Esophagus (tissue), 2 donors: Measurements from ENCODE around the gene SNX20. TPM values are rescaled to one million over a fixed set of nuclear protein-coding genes. Genes with fewer than 3 reads are reported as not detected.

Source experiments
- H3K27ac ChIP-seq, 2 donors: one replicate each; pipeline ENCODE4 v1.5.1; 2013; ENCODE audit warnings: low read depth in 2 of 2, mild to moderate bottlenecking in 2 of 2, inconsistent platforms in 1 of 2, low read length in 1 of 2, moderate library complexity in 1 of 2
- H3K27me3 ChIP-seq, 2 donors: one replicate each; pipeline ENCODE4 v1.6.1; 2013; ENCODE audit warnings: low read length in 2 of 2, control low read depth in 1 of 2, mild to moderate bottlenecking in 1 of 2; ENCODE audit not compliant: insufficient read depth in 2 of 2, control insufficient read depth in 1 of 2
- H3K36me3 ChIP-seq, 2 donors: one replicate each; pipeline ENCODE4 v1.6.1; 2013; ENCODE audit warnings: low read length in 1 of 2; ENCODE audit not compliant: control insufficient read depth in 2 of 2, insufficient read depth in 2 of 2
- H3K4me1 ChIP-seq, 2 donors: one replicate each; pipeline ENCODE4 v1.6.1; 2013; ENCODE audit warnings: low read length in 1 of 2; ENCODE audit not compliant: control insufficient read depth in 2 of 2, insufficient read depth in 2 of 2
- H3K4me3 ChIP-seq, 2 donors: one replicate each; pipeline ENCODE4 v1.5.1; 2013; ENCODE audit warnings: low read length in 2 of 2, mild to moderate bottlenecking in 2 of 2, low read depth in 1 of 2, moderate library complexity in 1 of 2
- H3K9me3 ChIP-seq, 2 donors: one replicate each; pipeline ENCODE4 v1.6.1; 2013; ENCODE audit warnings: mild to moderate bottlenecking in 2 of 2, low read depth in 1 of 2, low read length in 1 of 2, moderate library complexity in 1 of 2; ENCODE audit not compliant: control insufficient read depth in 2 of 2, insufficient read depth in 1 of 2
- WGBS, 2 donors: extraction: QIAGEN DNeasy Blood & Tissue Kit; methylation state at CpG; one replicate each; pipeline ENCODE4 v1.1.7; 2013; 5-methylcytosine and 5-hydroxymethylcytosine counted together
- polyA plus RNA-seq, 2 donors: library from polyadenylated mRNA; stranded (reverse); fragments of 200-250 nt; gene quantifications; one replicate each; pipeline ENCODE4 v1.2.3, GENCODE V29; 2013
- donor health status: healthy with polysubstance abuse.
- donor health status: Bipolar disorder and iron deficiency.

The SNX20 gene
- polyA plus RNA-seq, 2 donors: 0.43 to 0.75 TPM

- no peaks in the 10 kb centered on the region for H3K27me3 ChIP-seq
- peaks cover 0 to 6% of the 10 kb centered on the region in 2 donors for H3K36me3 ChIP-seq
- H3K9me3 ChIP-seq: peaks cover 3 to 17% of the 10 kb centered on the region in 2 donors
- WGBS, 2 donors: 75 to 78% methylated on average over 23 of the region's 23 CpGs
- peaks cover 0 to 6% of the 10 kb centered on the region in 2 donors for H3K4me1 ChIP-seq
- H3K4me3 ChIP-seq: no peak overlapping the region
- H3K27ac ChIP-seq: peak overlapping the region; percentile 56 to 69
Measured at GRCh38 chr16:50675686-50676610, 5.2 kb downstream of the SNX20 start.

- Histone ChIP-seq H3K4me1 (peaks cover 0 to 6% of the 10 kb centered on the region in 2 donors), H3K4me3 (no peak overlapping the region), H3K27ac (peak overlapping the region in 1 of 2 donors; percentile 84), H3K36me3 (peaks cover 0 to 6% of the 10 kb centered on the region in 2 donors), H3K27me3 (no peaks in the 10 kb centered on the region), H3K9me3 (peaks cover 3 to 17% of the 10 kb centered on the region in 2 donors)
- 62 to 73% methylated on average over 4 of the region's 4 CpGs for WGBS, 2 donors
Measured at GRCh38 chr16:50674831-50675230, 6.3 kb downstream of the SNX20 start.

GRCh38 chr16:50673496-50674275 is 7.4 kb downstream of the SNX20 start:
- Histone ChIP-seq H3K36me3 (peaks cover 0 to 6% of the 10 kb centered on the region in 2 donors), H3K4me3 (no peak overlapping the region), H3K27ac (no peak overlapping the region), H3K4me1 (peaks cover 0 to 9% of the 10 kb centered on the region in 2 donors), H3K27me3 (no peaks in the 10 kb centered on the region), H3K9me3 (peaks cover 3 to 17% of the 10 kb centered on the region in 2 donors)
- 70 to 71% methylated on average over 70 of the region's 70 CpGs for WGBS, 2 donors

GRCh38 chr16:50671644-50672260 is 9.4 kb downstream of the SNX20 start:
- H3K27ac ChIP-seq: no peak overlapping the region
- peaks cover 3 to 17% of the 10 kb centered on the region in 2 donors for H3K9me3 ChIP-seq
- H3K4me1 ChIP-seq: peaks cover 4 to 15% of the 10 kb centered on the region in 2 donors
- WGBS, 2 donors: 60 to 61% methylated on average over 2 of the region's 2 CpGs
- peaks cover 0 to 6% of the 10 kb centered on the region in 2 donors for H3K36me3 ChIP-seq
- no peaks in the 10 kb centered on the region for H3K27me3 ChIP-seq
- H3K4me3 ChIP-seq: no peak overlapping the region

- H3K27me3 ChIP-seq: no peaks in the 10 kb centered on the region
- peaks cover 3 to 17% of the 10 kb centered on the region in 2 donors for H3K9me3 ChIP-seq
- H3K36me3 ChIP-seq: peaks cover 0 to 6% of the 10 kb centered on the region in 2 donors
- H3K4me3 ChIP-seq: no peak overlapping the region
- peaks cover 4 to 11% of the 10 kb centered on the region in 2 donors for H3K4me1 ChIP-seq
- 90 to 95% methylated on average over 6 of the region's 6 CpGs for WGBS, 2 donors
- H3K27ac ChIP-seq: no peak overlapping the region
Measured at GRCh38 chr16:50670476-50670875, 10.6 kb downstream of the SNX20 start.

- H3K4me3 ChIP-seq: no peak overlapping the region
- peaks cover 0 to 6% of the 10 kb centered on the region in 2 donors for H3K36me3 ChIP-seq
- no peak overlapping the region for H3K27ac ChIP-seq
- H3K4me1 ChIP-seq: peaks cover 8 to 13% of the 10 kb centered on the region in 2 donors
- 96 to 97% methylated on average over 4 of the region's 4 CpGs for WGBS, 2 donors
- H3K9me3 ChIP-seq: peaks cover 3 to 17% of the 10 kb centered on the region in 2 donors
- H3K27me3 ChIP-seq: no peaks in the 10 kb centered on the region
Measured at GRCh38 chr16:50669741-50670140, 11.4 kb downstream of the SNX20 start.

GRCh38 chr16:50668368-50669008 is 12.6 kb downstream of the SNX20 start:
- Histone ChIP-seq H3K27ac (peak overlapping the region; percentile 72 to 87), H3K9me3 (peaks cover 3 to 13% of the 10 kb centered on the region in 2 donors), H3K36me3 (peaks cover 0 to 2% of the 10 kb centered on the region in 2 donors), H3K27me3 (no peaks in the 10 kb centered on the region), H3K4me1 (peaks cover 8 to 13% of the 10 kb centered on the region in 2 donors), H3K4me3 (no peak overlapping the region)
- 48 to 49% methylated on average over 5 of the region's 5 CpGs for WGBS, 2 donors

- Histone ChIP-seq H3K36me3 (no peaks in the 10 kb centered on the region), H3K9me3 (peaks cover 0 to 10% of the 10 kb centered on the region in 2 donors), H3K27me3 (no peaks in the 10 kb centered on the region), H3K4me1 (peaks cover 8 to 13% of the 10 kb centered on the region in 2 donors), H3K4me3 (no peak overlapping the region), H3K27ac (peak overlapping the region; percentile 72 to 75)
- WGBS, 2 donors: 85 to 86% methylated on average over 21 of the region's 21 CpGs
Measured at GRCh38 chr16:50667497-50668367, 13.4 kb downstream of the SNX20 start.
